MM.1S (cell line): ENCODE results near the gene ZNF354C.

ENCODE experiments used
- DNase-seq: peaks from one replicate; pipeline ENCODE4 v3.0.0-alpha.2; 2015
- H2AFZ ChIP-seq: fragments of 300-600 bp; sonication (generic); 2 replicates; pipeline ENCODE4 v1.6.0; 2016; ENCODE audit warnings: antibody characterized with exemption, low read length
- H3F3A ChIP-seq: fragments of 300-600 bp; sonication (generic); 2 replicates; pipeline ENCODE4 v1.6.1; 2016; ENCODE audit warnings: mild to moderate bottlenecking, antibody characterized with exemption, low read length, moderate library complexity, mixed read lengths; ENCODE audit not compliant: insufficient read depth
- H3K27ac ChIP-seq: fragments of 300-600 bp; sonication (generic); 2 replicates; pipeline ENCODE4 v1.5.1; 2016; ENCODE audit warnings: mild to moderate bottlenecking, low read length
- H3K27me3 ChIP-seq: fragments of 300-600 bp; sonication (generic); replicated peaks from 2 replicates; pipeline ENCODE4 v1.6.0; 2016; ENCODE audit warnings: low read length; ENCODE audit not compliant: insufficient read depth
- H3K36me3 ChIP-seq: fragments of 300-600 bp; sonication (generic); replicated peaks from 2 replicates; pipeline ENCODE4 v1.6.1; 2016; ENCODE audit warnings: mild to moderate bottlenecking, low read length, mixed read lengths; ENCODE audit not compliant: insufficient read depth
- H3K4me1 ChIP-seq: fragments of 300-600 bp; sonication (generic); 2 replicates; pipeline ENCODE4 v1.6.1; 2016; ENCODE audit warnings: low read length, mixed read lengths
- H3K4me2 ChIP-seq: fragments of 300-600 bp; sonication (generic); 2 replicates; pipeline ENCODE4 v1.6.0; 2016; ENCODE audit warnings: low read depth, low read length
- H3K4me3 ChIP-seq: fragments of 300-600 bp; sonication (generic); 2 replicates; pipeline ENCODE4 v1.5.1; 2016; ENCODE audit warnings: low read length, mixed read lengths
- H3K79me2 ChIP-seq: fragments of 300-600 bp; sonication (generic); 2 replicates; pipeline ENCODE4 v1.6.1; 2016; ENCODE audit warnings: mixed run types, low read length, mixed read lengths
- H3K9ac ChIP-seq: fragments of 300-600 bp; sonication (generic); 2 replicates; pipeline ENCODE4 v1.6.1; 2016; ENCODE audit warnings: low read length, mixed read lengths
- H3K9me2 ChIP-seq: fragments of 300-600 bp; sonication (generic); replicated peaks from 2 replicates; pipeline ENCODE4 v1.6.1; 2016; ENCODE audit warnings: mild to moderate bottlenecking, low read length, mixed read lengths; ENCODE audit not compliant: insufficient read depth
- H3K9me3 ChIP-seq: fragments of 300-600 bp; sonication (generic); replicated peaks from 2 replicates; pipeline ENCODE4 v1.6.1; 2016; ENCODE audit warnings: mild to moderate bottlenecking, low read length, mixed read lengths; ENCODE audit not compliant: insufficient read depth
- H4K20me1 ChIP-seq: fragments of 300-600 bp; sonication (generic); 2 replicates; pipeline ENCODE4 v1.6.1; 2016; ENCODE audit warnings: mild to moderate bottlenecking, low read length, moderate library complexity, mixed read lengths; ENCODE audit not compliant: insufficient read depth
- EZH2 ChIP-seq: fragments of 300-600 bp; sonication (generic); optimal IDR thresholded peaks from 2 replicates; pipeline ENCODE3; 2017; ENCODE audit warnings: low read depth, mild to moderate bottlenecking, antibody characterized with exemption, low read length, mixed read lengths
- EZH2phosphoT487 ChIP-seq: fragments of 300-600 bp; sonication (generic); IDR thresholded peaks from 2 replicates; pipeline ENCODE4 v1.6.1; 2018; ENCODE audit warnings: antibody characterized with exemption, low read length
- TF ChIP-seq, protein P1 (sequence below): fragments of 300-600 bp; sonication (generic); IDR thresholded peaks from 2 replicates; pipeline ENCODE4 v1.5.1; 2016; ENCODE audit warnings: antibody characterized with exemption, low read length, mixed read lengths

Gene ZNF354C

DNA sequence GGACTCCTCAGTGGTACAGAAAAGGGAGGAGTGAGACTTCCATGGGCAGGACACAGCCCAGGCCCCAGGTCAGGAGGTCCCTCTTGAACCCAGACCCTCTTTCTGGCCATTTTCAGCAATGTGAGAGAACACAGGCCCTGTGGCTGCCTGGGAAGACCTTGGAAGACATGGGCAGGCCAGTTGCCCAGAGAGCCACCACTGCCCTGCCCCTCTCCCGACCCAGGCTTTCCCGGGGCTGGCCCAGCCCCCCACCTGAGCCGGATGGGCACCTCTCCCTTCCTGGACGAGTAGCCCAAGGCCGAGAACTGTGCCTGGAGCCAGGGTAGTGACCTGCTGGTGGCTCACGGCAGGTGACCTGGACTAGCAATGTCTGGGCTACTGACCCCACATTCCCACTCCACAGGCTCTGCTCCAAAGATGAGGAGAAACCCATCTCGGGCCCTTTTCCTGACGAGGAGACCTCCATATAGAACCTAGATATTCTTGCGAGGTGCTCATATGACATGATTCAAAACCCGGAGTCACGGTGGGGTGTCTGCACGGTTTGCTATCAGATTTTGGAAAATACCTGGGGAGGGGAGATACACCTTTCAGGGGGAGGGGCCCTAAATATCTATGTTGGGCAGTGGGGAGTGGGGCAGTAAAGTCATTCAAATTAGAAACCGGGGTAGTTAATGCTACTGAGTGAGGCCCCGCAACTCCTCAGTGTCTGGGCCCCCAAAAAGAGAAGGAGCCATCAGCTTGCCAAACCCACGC lies 59.4 kb downstream of the ZNF354C start:
- Histone ChIP-seq H3K79me2 (no peaks in the 10 kb centered on the region), H3K36me3 (no peaks in the 10 kb centered on the region), H2AFZ (no peak overlapping the region), H3F3A (no peaks in the 10 kb centered on the region), H3K4me1 (no peaks in the 10 kb centered on the region), H3K4me2 (no peak overlapping the region), H4K20me1 (no peaks in the 10 kb centered on the region), H3K9ac (no peak overlapping the region), H3K27ac (no peak overlapping the region), H3K9me2 (no peaks in the 10 kb centered on the region), H3K9me3 (no peaks in the 10 kb centered on the region), H3K4me3 (no peak overlapping the region), H3K27me3 (peaks cover 5% of the 10 kb centered on the region; the same call in 1 of the 2 replicates)
- DNase-seq = no peak
- TF ChIP-seq, protein P1, sequence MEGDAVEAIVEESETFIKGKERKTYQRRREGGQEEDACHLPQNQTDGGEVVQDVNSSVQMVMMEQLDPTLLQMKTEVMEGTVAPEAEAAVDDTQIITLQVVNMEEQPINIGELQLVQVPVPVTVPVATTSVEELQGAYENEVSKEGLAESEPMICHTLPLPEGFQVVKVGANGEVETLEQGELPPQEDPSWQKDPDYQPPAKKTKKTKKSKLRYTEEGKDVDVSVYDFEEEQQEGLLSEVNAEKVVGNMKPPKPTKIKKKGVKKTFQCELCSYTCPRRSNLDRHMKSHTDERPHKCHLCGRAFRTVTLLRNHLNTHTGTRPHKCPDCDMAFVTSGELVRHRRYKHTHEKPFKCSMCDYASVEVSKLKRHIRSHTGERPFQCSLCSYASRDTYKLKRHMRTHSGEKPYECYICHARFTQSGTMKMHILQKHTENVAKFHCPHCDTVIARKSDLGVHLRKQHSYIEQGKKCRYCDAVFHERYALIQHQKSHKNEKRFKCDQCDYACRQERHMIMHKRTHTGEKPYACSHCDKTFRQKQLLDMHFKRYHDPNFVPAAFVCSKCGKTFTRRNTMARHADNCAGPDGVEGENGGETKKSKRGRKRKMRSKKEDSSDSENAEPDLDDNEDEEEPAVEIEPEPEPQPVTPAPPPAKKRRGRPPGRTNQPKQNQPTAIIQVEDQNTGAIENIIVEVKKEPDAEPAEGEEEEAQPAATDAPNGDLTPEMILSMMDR = no peak
- TF ChIP-seq EZH2 (no peak), EZH2phosphoT487 (no peak)

DNA sequence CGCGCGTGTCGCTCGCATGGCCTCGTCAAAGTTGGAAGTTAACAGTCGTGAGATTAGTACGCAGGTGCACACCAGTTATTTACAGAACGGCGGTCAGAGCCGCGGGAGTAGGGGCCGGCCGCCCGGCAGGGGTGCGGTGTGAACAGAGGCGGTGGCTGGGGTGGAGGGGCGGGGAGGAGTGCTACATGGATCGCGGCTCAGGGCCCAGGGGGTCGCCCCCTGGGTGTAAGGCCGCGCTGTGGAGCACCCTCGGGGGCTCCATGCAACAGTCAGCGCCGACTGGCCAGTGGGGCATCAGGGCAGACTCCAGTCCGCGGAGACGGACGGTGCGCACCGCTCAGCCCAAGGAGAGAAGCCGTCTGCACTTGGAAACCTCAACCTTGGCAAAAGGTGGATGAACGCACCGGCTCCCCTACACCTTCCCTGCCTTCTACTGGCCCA lies 60.3 kb downstream of the ZNF354C start:
- Histone ChIP-seq H3K4me2 (no peak overlapping the region), H3K36me3 (no peaks in the 10 kb centered on the region), H3K9me3 (no peaks in the 10 kb centered on the region), H3F3A (no peaks in the 10 kb centered on the region), H3K4me3 (no peak overlapping the region), H2AFZ (no peak overlapping the region), H3K4me1 (no peaks in the 10 kb centered on the region), H3K27me3 (peaks cover 4% of the 10 kb centered on the region; the same call in 1 of the 2 replicates), H3K79me2 (no peaks in the 10 kb centered on the region), H3K9me2 (no peaks in the 10 kb centered on the region), H3K9ac (no peak overlapping the region), H4K20me1 (no peaks in the 10 kb centered on the region), H3K27ac (no peak overlapping the region)
- DNase-seq = no peak
- TF ChIP-seq EZH2 = no peak
- TF ChIP-seq EZH2phosphoT487 = no peak
- TF ChIP-seq, protein P1 = no peak

DNA sequence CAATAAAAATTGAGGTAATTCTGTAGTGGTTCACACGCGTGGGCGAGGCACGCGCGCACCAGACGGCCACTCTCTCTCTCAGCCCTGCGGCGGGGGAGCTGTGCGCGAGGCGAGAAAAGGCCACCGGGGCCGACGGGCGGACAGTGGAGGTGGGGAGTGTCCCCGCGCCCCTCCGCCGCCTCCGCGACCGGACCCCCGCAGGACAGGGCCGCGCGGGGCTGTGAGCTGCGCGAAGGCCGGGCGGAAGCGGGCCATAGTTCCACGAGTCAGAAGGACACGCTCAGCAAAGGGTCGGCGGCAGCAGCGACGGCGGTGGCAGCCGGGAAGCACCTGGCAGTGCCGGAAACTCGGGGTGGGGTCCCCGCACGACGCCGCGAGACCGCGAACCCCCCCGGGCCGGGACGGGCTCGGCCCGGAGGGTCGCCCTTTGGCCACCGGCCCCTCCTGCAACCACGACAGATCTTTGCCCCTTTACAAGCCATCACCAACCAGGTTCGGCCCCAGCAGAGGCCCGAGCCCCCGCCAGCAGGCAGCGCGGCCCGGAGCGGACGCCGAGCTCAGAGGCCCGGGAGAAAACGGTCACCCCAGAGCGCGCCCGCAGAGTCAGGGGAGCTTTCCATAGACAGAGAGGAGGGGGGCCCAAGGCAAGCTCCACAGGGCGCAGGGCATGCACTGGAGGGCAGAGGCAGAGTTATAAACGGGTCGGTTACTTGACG lies 60.9 kb downstream of the ZNF354C start:
- Histone ChIP-seq H3F3A (no peaks in the 10 kb centered on the region), H3K9ac (no peak overlapping the region), H3K4me1 (no peaks in the 10 kb centered on the region), H3K4me3 (no peak overlapping the region), H2AFZ (no peak overlapping the region), H3K36me3 (no peaks in the 10 kb centered on the region), H3K9me2 (no peaks in the 10 kb centered on the region), H3K27ac (no peak overlapping the region), H3K79me2 (no peaks in the 10 kb centered on the region), H3K9me3 (no peaks in the 10 kb centered on the region), H3K4me2 (no peak overlapping the region), H4K20me1 (no peaks in the 10 kb centered on the region), H3K27me3 (no peaks in the 10 kb centered on the region)
- DNase-seq = no peak
- TF ChIP-seq EZH2 = no peak
- TF ChIP-seq, protein P1 = no peak
- TF ChIP-seq EZH2phosphoT487 = no peak
